ENCODE data around the gene DLAT.

- TF ChIP-seq CTCF (tag by site-specific recombination; IDR thresholded peaks at IDR 0.05) (no peak), SCRT1 (tag by site-specific recombination; IDR thresholded peaks at IDR 0.05; ENCODE audit: borderline replicate concordance) (no peak), ZNF175 (tag by site-specific recombination; IDR thresholded peaks at IDR 0.05) (no peak), ZBTB26 (tag by site-specific recombination; optimal IDR thresholded peaks at IDR 0.05) (no peak), ZNF292 (tag by site-specific recombination; IDR thresholded peaks at IDR 0.05; ENCODE audit: borderline replicate concordance, low read depth) (no peak), GLIS1 (tag by site-specific recombination; IDR thresholded peaks at IDR 0.05) (no peak)
- TF ChIP-seq, protein P1, sequence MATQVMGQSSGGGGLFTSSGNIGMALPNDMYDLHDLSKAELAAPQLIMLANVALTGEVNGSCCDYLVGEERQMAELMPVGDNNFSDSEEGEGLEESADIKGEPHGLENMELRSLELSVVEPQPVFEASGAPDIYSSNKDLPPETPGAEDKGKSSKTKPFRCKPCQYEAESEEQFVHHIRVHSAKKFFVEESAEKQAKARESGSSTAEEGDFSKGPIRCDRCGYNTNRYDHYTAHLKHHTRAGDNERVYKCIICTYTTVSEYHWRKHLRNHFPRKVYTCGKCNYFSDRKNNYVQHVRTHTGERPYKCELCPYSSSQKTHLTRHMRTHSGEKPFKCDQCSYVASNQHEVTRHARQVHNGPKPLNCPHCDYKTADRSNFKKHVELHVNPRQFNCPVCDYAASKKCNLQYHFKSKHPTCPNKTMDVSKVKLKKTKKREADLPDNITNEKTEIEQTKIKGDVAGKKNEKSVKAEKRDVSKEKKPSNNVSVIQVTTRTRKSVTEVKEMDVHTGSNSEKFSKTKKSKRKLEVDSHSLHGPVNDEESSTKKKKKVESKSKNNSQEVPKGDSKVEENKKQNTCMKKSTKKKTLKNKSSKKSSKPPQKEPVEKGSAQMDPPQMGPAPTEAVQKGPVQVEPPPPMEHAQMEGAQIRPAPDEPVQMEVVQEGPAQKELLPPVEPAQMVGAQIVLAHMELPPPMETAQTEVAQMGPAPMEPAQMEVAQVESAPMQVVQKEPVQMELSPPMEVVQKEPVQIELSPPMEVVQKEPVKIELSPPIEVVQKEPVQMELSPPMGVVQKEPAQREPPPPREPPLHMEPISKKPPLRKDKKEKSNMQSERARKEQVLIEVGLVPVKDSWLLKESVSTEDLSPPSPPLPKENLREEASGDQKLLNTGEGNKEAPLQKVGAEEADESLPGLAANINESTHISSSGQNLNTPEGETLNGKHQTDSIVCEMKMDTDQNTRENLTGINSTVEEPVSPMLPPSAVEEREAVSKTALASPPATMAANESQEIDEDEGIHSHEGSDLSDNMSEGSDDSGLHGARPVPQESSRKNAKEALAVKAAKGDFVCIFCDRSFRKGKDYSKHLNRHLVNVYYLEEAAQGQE (tag by site-specific recombination; IDR thresholded peaks at IDR 0.05), result no peak
- TF ChIP-seq, protein P2, sequence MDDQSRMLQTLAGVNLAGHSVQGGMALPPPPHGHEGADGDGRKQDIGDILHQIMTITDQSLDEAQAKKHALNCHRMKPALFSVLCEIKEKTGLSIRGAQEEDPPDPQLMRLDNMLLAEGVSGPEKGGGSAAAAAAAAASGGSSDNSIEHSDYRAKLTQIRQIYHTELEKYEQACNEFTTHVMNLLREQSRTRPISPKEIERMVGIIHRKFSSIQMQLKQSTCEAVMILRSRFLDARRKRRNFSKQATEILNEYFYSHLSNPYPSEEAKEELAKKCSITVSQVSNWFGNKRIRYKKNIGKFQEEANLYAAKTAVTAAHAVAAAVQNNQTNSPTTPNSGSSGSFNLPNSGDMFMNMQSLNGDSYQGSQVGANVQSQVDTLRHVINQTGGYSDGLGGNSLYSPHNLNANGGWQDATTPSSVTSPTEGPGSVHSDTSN (CRISPR knock-in tag; IDR thresholded peaks at IDR 0.05), result no peak
- TF ChIP-seq, protein P3, sequence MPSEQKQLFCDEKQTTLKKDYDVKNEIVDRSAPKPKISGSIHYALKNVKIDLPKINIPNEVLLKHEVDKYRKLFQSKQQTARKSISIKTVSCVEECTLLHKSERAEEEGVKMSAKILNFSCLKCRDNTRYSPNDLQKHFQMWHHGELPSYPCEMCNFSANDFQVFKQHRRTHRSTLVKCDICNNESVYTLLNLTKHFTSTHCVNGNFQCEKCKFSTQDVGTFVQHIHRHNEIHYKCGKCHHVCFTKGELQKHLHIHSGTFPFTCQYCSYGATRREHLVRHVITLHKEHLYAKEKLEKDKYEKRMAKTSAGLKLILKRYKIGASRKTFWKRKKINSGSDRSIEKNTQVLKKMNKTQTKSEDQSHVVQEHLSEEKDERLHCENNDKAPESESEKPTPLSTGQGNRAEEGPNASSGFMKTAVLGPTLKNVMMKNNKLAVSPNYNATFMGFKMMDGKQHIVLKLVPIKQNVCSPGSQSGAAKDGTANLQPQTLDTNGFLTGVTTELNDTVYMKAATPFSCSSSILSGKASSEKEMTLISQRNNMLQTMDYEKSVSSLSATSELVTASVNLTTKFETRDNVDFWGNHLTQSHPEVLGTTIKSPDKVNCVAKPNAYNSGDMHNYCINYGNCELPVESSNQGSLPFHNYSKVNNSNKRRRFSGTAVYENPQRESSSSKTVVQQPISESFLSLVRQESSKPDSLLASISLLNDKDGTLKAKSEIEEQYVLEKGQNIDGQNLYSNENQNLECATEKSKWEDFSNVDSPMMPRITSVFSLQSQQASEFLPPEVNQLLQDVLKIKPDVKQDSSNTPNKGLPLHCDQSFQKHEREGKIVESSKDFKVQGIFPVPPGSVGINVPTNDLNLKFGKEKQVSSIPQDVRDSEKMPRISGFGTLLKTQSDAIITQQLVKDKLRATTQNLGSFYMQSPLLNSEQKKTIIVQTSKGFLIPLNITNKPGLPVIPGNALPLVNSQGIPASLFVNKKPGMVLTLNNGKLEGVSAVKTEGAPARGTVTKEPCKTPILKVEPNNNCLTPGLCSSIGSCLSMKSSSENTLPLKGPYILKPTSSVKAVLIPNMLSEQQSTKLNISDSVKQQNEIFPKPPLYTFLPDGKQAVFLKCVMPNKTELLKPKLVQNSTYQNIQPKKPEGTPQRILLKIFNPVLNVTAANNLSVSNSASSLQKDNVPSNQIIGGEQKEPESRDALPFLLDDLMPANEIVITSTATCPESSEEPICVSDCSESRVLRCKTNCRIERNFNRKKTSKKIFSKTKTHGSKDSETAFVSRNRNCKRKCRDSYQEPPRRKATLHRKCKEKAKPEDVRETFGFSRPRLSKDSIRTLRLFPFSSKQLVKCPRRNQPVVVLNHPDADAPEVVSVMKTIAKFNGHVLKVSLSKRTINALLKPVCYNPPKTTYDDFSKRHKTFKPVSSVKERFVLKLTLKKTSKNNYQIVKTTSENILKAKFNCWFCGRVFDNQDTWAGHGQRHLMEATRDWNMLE (tag by site-specific recombination; conservative IDR thresholded peaks at IDR 0.05; ENCODE audit: low read depth), result no peak
Observed at GRCh38 chr11:112051768-112052167, 26.6 kb downstream of the DLAT start.

Data from HEK293 (cell line).